Gastroesophageal sphincter (tissue), 4 donors: ENCODE measurements around the gene GPHB5. TPM values are rescaled to one million over a fixed set of nuclear protein-coding genes. Genes with fewer than 3 reads are reported as not detected.
"Not testable (repeated sequence)": the region's sequence is repeated elsewhere in the genome, so short reads cannot be mapped to it uniquely, and the experiment has no call there.

ENCODE experiments used
- ATAC-seq: fragments of 150-250 bp; one replicate; pipeline ENCODE4 v1.9.1; 2016; ENCODE audit warnings: mild to moderate bottlenecking, moderate library complexity
- H3K27ac ChIP-seq, 4 donors: fragments of 200-600 bp; sonication (generic) in 3 of 4; 1 replicate in 3 of 4; 2 replicates in 1 of 4; pipeline ENCODE4 v1.5.1; 2016 to 2019
- H3K27me3 ChIP-seq: fragments of 200-600 bp; sonication (generic); one replicate; pipeline ENCODE4 v1.5.1; 2019
- H3K36me3 ChIP-seq, 2 donors: fragments of 200-600 bp; sonication (generic); one replicate each; pipeline ENCODE4 v1.5.1; 2019; ENCODE audit warnings: control low read depth in 1 of 2
- H3K4me1 ChIP-seq, 3 donors: fragments of 200-600 bp; sonication (generic); 1 replicate in 2 of 3; 2 replicates in 1 of 3; pipeline ENCODE4 v1.5.1; 2016 to 2019; ENCODE audit warnings: control low read depth in 2 of 3
- H3K4me3 ChIP-seq, 2 donors: fragments of 200-600 bp; sonication (generic); one replicate each; pipeline ENCODE4 v1.5.1; 2019; ENCODE audit warnings: mild to moderate bottlenecking in 1 of 2, moderate library complexity in 1 of 2
- H3K9me3 ChIP-seq, 3 donors: fragments of 200-600 bp; sonication (generic); one replicate each; pipeline ENCODE4 v1.5.1; 2017 to 2019; ENCODE audit warnings: control low read depth in 2 of 3
- EP300 ChIP-seq: sonication (generic); formaldehyde crosslinking; IDR thresholded peaks from one replicate; pipeline ENCODE4 v1.6.1; 2017; ENCODE audit warnings: antibody characterized with exemption, mild to moderate bottlenecking
- POLR2A ChIP-seq, 2 donors: fragments of 450-650 bp; IDR thresholded peaks; one replicate each; pipeline ENCODE4 v1.6.1; 2017; ENCODE audit warnings: antibody characterized with exemption in 2 of 2, mild to moderate bottlenecking in 2 of 2, moderate library complexity in 1 of 2
- POLR2AphosphoS5 ChIP-seq: sonication (generic); formaldehyde crosslinking; IDR thresholded peaks from one replicate; pipeline ENCODE4 v1.6.1; 2017; ENCODE audit warnings: antibody characterized with exemption
- WGBS, 2 donors: methylation state at CpG; one replicate each; pipeline ENCODE4 v1.1.5; 2018; ENCODE audit warnings: low coverage in 1 of 2; 5-methylcytosine and 5-hydroxymethylcytosine counted together
- total RNA-seq, 4 donors: library from RNA; depleted of rRNA; stranded (reverse); fragments of >200 nt; gene quantifications; one replicate each; pipeline ENCODE4 v1.1.0, GENCODE V29; 2016
- TF ChIP-seq, protein P1 (sequence below), 4 experiments: fragments of 200-600 bp in 2 of 4; fragments of 450-650 bp in 2 of 4; sonication (generic) in 1 of 4; IDR thresholded peaks; one replicate each; pipeline ENCODE4 v1.5.1; 2017 to 2019; ENCODE audit warnings: antibody characterized with exemption in 4 of 4, mild to moderate bottlenecking in 2 of 4, moderate library complexity in 2 of 4

Gene GPHB5
- total RNA-seq, 4 donors from 2014 or later: not detected

DNA sequence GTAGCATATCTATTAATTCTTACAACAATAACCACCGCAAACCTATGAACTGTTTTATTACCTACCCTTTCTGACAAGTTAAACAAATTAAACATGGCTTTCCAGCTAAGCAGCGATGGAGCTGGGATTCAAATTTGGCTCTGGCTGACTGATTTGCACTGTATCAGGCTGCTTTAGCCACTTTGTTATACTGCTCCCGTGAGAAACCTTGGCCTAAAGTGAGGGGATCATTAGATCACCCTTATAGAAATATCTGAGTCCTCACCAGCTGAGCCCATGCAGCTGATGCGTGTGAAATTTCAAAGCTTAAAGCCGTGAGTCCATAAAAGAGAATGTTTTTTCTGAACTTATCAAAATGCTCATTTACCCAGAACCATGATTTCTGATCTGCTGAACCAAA, 8.1 kb upstream of the GPHB5 start:
- TF ChIP-seq, protein P1, sequence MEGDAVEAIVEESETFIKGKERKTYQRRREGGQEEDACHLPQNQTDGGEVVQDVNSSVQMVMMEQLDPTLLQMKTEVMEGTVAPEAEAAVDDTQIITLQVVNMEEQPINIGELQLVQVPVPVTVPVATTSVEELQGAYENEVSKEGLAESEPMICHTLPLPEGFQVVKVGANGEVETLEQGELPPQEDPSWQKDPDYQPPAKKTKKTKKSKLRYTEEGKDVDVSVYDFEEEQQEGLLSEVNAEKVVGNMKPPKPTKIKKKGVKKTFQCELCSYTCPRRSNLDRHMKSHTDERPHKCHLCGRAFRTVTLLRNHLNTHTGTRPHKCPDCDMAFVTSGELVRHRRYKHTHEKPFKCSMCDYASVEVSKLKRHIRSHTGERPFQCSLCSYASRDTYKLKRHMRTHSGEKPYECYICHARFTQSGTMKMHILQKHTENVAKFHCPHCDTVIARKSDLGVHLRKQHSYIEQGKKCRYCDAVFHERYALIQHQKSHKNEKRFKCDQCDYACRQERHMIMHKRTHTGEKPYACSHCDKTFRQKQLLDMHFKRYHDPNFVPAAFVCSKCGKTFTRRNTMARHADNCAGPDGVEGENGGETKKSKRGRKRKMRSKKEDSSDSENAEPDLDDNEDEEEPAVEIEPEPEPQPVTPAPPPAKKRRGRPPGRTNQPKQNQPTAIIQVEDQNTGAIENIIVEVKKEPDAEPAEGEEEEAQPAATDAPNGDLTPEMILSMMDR (IDR thresholded peaks at IDR 0.05): no peak
- TF ChIP-seq EP300: no peak
- no peak for TF ChIP-seq POLR2AphosphoS5
- no peak for TF ChIP-seq POLR2A (IDR thresholded peaks at IDR 0.05)
- H3K4me1 ChIP-seq: peaks cover 0 to 4% (median 0%) of the 10 kb centered on the region in 3 donors
- no peak for ATAC-seq
- H3K36me3 ChIP-seq: no peaks in the 10 kb centered on the region
- no peak overlapping the region for H3K27ac ChIP-seq
- 90 to 96% methylated on average over 5 of the region's 5 CpGs for WGBS, 2 donors
- H3K9me3 ChIP-seq: no peaks in the 10 kb centered on the region
- no peaks in the 10 kb centered on the region for H3K27me3 ChIP-seq
- no peak overlapping the region for H3K4me3 ChIP-seq

DNA sequence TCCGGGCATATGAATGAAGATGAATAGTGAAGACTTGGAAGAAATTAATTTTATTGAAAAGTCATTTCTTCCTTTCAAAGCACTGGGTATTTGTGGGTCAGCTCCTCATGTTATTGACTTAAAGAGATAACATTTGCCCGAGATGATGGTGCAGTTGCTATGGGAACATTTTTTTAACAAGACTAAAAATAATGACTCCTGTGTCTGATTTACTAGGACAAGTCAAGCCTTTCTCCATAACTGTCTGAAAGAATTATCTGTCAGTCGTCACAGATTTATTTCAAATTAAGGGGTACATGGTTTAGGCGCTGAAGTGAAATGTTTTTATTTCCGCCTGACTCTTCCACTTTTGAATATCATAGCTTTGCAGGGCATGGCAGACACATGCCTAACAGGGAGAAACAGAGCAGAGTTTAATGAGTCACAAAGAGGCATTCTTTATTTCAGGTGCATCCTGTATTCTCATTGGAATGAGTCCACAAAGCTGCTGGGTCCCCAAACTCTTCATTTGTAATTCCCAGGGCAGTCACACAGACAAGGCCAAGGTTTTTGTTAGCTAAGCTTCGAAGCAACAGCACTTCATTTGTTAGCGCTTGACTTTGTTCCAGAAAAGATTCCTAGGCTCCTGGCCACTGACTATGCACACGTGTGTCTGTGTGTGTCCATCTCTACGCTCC, 4.3 kb upstream of the GPHB5 start:
- Histone ChIP-seq H3K4me3 (no peak overlapping the region), H3K27ac (no peak overlapping the region), H3K4me1 (peaks cover 0 to 4% (median 0%) of the 10 kb centered on the region in 3 donors), H3K9me3 (no peaks in the 10 kb centered on the region), H3K27me3 (no peaks in the 10 kb centered on the region), H3K36me3 (no peaks in the 10 kb centered on the region)
- 36 to 46% methylated on average over 9 of the region's 9 CpGs for WGBS, 2 donors
- ATAC-seq: no peak
- TF ChIP-seq POLR2A (IDR thresholded peaks at IDR 0.05) (no peak), EP300 (no peak)
- TF ChIP-seq, protein P1 (IDR thresholded peaks at IDR 0.05): no peak

DNA sequence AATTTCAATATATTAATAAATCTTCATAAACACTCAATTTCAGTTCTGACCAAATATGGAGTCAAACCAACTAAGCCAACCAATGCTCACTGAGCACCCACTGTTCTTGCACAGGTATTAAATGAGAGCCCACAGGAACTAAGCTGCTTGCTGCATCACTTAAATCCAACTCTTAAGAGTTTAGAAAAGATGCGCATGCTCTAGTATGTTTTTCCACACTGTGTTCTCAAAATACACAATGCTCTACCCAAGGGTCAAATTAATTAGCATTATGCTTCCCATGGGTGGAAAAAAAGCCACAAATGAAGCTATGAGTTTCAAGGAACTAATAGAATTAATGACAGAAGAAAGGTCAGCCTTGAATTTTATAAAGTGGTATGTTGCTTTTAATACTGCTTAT, 3.7 kb upstream of the GPHB5 start:
- Histone ChIP-seq H3K27me3 (no peaks in the 10 kb centered on the region), H3K4me1 (peaks cover 0 to 4% (median 0%) of the 10 kb centered on the region in 3 donors), H3K27ac (no peak overlapping the region), H3K9me3 (no peaks in the 10 kb centered on the region), H3K4me3 (no peak overlapping the region), H3K36me3 (no peaks in the 10 kb centered on the region)
- WGBS, 2 donors: 88 to 93% methylated on average over 1 of the region's 1 CpG
- no peak for ATAC-seq
- TF ChIP-seq EP300: no peak
- TF ChIP-seq POLR2A (IDR thresholded peaks at IDR 0.05): no peak
- TF ChIP-seq, protein P1 (IDR thresholded peaks at IDR 0.05): no peak
- TF ChIP-seq POLR2AphosphoS5: no peak

DNA sequence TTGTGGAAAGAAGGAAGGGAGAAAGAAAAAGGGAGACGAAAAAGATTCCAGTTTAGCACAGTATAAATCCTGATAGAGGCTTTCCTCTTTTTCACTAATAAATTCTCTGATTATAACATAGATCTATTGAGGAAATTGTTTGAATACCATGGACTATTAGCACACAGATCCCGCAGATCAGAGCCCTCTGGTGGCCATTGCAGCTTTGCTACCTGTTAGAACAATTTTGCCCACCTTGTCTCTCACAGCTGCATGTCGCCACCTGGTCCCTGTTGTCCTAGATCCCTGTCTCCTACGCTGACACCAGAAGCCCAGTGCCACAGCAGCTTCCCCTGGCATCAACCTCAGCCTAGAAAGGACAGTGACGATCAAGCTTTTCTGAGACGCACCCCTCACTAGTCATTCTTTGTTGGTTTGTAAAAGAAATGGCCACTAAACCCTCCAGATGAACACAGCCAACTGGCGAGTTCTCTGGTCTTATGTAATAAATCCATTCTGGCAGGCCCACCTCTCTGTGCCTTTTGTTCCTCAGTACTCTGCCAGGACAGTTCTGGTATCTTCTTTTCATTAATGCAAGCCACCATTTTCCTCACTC, 9.9 kb downstream of the GPHB5 start:
- 50% methylated on average over 3 to 4 of the region's 7 CpGs for WGBS, 2 donors
- H3K4me3 ChIP-seq: no peak overlapping the region
- H3K36me3 ChIP-seq: no peaks in the 10 kb centered on the region
- ATAC-seq: no peak
- H3K4me1 ChIP-seq: no peaks in the 10 kb centered on the region
- H3K9me3 ChIP-seq: no peaks in the 10 kb centered on the region
- H3K27me3 ChIP-seq: no peaks in the 10 kb centered on the region
- no peak overlapping the region for H3K27ac ChIP-seq
- TF ChIP-seq EP300 (no peak), POLR2A (IDR thresholded peaks at IDR 0.05) (no peak)
- TF ChIP-seq, protein P1 (IDR thresholded peaks at IDR 0.05): peak in 2 of 4 experiments; percentile 5 to 30

DNA sequence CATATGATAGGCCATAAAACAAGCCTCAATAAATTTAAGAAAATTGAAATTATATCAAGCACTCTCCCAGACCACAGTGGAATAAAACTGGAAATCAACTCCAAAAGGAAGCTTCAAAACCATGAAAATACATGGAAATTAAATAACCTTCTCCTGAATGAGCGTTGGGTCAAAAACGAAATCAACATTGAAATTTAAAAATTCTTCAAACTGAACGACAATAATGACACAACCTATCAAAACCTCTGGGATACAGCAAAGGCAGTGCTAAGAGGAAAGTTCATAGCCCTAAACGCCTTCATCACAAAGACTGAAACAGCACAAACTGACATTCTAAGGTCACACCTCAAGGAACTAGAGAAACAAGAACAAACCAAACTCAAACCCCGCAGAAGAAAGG, 14.3 kb downstream of the GPHB5 start:
- ATAC-seq, H3K27ac ChIP-seq, H3K4me1 ChIP-seq, H3K4me3 ChIP-seq, H3K36me3 ChIP-seq, H3K9me3 ChIP-seq, H3K27me3 ChIP-seq: not testable (repeated sequence)
- WGBS, 2 donors: 90 to 94% methylated on average over 3 to 5 of the region's 5 CpGs
